ENCODE measurements around the gene BICD2.

Gene BICD2

GRCh38 chr9:92726971-92727715 is 37.5 kb downstream of the BICD2 start:
- DNase-seq = no peak

GRCh38 chr9:92726348-92726747 is 38.3 kb downstream of the BICD2 start:
- no peak for DNase-seq

- DNase-seq = no peak
Observed at GRCh38 chr9:92725766-92726165, 38.9 kb downstream of the BICD2 start.

- DNase-seq = no peak
Observed at GRCh38 chr9:92725266-92725545, 39.4 kb downstream of the BICD2 start.

GRCh38 chr9:92724528-92725265 is 39.9 kb downstream of the BICD2 start:
- no peak for DNase-seq

GRCh38 chr9:92723801-92724323 is 40.8 kb downstream of the BICD2 start:
- DNase-seq = no peak

- no peak for DNase-seq
Observed at GRCh38 chr9:92723299-92723625, 41.4 kb downstream of the BICD2 start.

GRCh38 chr9:92722386-92723298 is 42.0 kb downstream of the BICD2 start:
- DNase-seq = no peak

GRCh38 chr9:92721548-92721947 is 43.1 kb downstream of the BICD2 start:
- no peak for DNase-seq

- no peak for DNase-seq
Observed at GRCh38 chr9:92720807-92721535, 43.7 kb downstream of the BICD2 start.

GRCh38 chr9:92720209-92720765 is 44.3 kb downstream of the BICD2 start:
- no peak for DNase-seq

GRCh38 chr9:92719028-92719647 is 45.5 kb downstream of the BICD2 start:
- no peak for DNase-seq

GRCh38 chr9:92718086-92719001 is 46.3 kb downstream of the BICD2 start:
- DNase-seq = no peak

- DNase-seq = no peak
Observed at GRCh38 chr9:92717201-92718085, 47.2 kb downstream of the BICD2 start.

GRCh38 chr9:92716557-92716956 is 48.1 kb downstream of the BICD2 start:
- no peak for DNase-seq

- DNase-seq = no peak
Observed at GRCh38 chr9:92715488-92716231, 49.0 kb downstream of the BICD2 start.

- DNase-seq = no peak
Observed at GRCh38 chr9:92714787-92715487, 49.7 kb downstream of the BICD2 start.

GRCh38 chr9:92714016-92714415 is 50.6 kb downstream of the BICD2 start:
- no peak for DNase-seq

All from GDM1 (cell line).